Tibial nerve (tissue), 4 donors: ENCODE results near the gene TJAP1. TPM values are rescaled to one million over a fixed set of nuclear protein-coding genes. Genes with fewer than 3 reads are reported as not detected.

Source experiments
- DNase-seq, 2 donors: peaks; one replicate each; pipeline ENCODE4 v3.0.0-alpha.2; 2019; ENCODE audit warnings: low spot score in 2 of 2
- H3K27ac ChIP-seq, 4 donors: fragments of 200-600 bp; sonication (generic) in 3 of 4; one replicate each; pipeline ENCODE4 v1.5.1; 2017 to 2019; ENCODE audit warnings: mild to moderate bottlenecking in 1 of 4
- H3K27me3 ChIP-seq, 2 donors: fragments of 200-600 bp; sonication (generic) in 1 of 2; one replicate each; pipeline versions ENCODE4 v1.5.1 to v1.6.0; 2017 to 2019
- H3K36me3 ChIP-seq, 3 donors: fragments of 200-600 bp; sonication (generic); one replicate each; pipeline ENCODE4 v1.5.1; 2018 to 2019
- H3K4me1 ChIP-seq, 4 donors: fragments of 200-600 bp; sonication (generic) in 3 of 4; one replicate each; pipeline ENCODE4 v1.5.1; 2017 to 2019
- H3K4me3 ChIP-seq, 4 donors: fragments of 200-600 bp; sonication (generic) in 3 of 4; one replicate each; pipeline ENCODE4 v1.5.1; 2017 to 2019; ENCODE audit warnings: mild to moderate bottlenecking in 1 of 4, moderate library complexity in 1 of 4
- H3K9me3 ChIP-seq, 4 donors: fragments of 200-600 bp; sonication (generic) in 3 of 4; one replicate each; pipeline ENCODE4 v1.5.1; 2017 to 2019
- EP300 ChIP-seq, 2 donors: sonication (generic); formaldehyde crosslinking; IDR thresholded peaks; one replicate each; pipeline ENCODE4 v1.6.1; 2017; ENCODE audit warnings: antibody characterized with exemption in 2 of 2, mild to moderate bottlenecking in 1 of 2
- POLR2A ChIP-seq, 2 donors: fragments of 450-650 bp; IDR thresholded peaks; one replicate each; pipeline ENCODE4 v1.6.1; 2017; ENCODE audit warnings: antibody characterized with exemption in 2 of 2, mild to moderate bottlenecking in 2 of 2, moderate library complexity in 2 of 2
- WGBS, 2 donors: methylation state at CpG; one replicate each; pipeline ENCODE4 v1.1.5; 2018; 5-methylcytosine and 5-hydroxymethylcytosine counted together
- total RNA-seq, 4 donors: library from RNA; depleted of rRNA; stranded (reverse); fragments of >200 nt; gene quantifications; one replicate each; pipeline ENCODE4 v1.1.0, GENCODE V29; 2016
- TF ChIP-seq, protein P1 (sequence below), 5 experiments: fragments of 200-600 bp in 3 of 5; fragments of 450-650 bp in 2 of 5; sonication (generic) in 3 of 5; IDR thresholded peaks; one replicate each; pipeline ENCODE4 v1.5.1; 2016 to 2019; ENCODE audit warnings: antibody characterized with exemption in 5 of 5, mild to moderate bottlenecking in 3 of 5, moderate library complexity in 2 of 5

Gene TJAP1
- total RNA-seq, 4 donors from 2014 or later: 30.2 to 43.8 (median 32.3) TPM

DNA sequence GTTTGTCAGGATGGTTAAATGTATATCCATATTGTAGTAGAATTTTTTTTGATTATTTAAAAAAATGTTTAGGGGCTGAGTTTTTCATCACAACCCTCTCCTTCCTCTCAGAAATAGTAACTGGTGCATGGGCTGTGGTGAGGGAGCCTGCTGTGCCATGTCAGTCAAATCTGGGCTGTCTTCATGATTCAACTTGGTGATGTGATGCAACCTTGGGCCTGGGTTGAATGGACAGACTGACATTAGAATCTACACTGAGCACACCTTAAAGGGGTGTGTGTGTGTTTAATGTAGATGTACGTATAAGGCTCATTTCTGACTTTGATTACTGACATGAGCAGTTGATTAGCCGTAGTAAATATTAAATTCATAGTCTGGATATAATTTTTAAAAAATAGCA, 3.7 kb downstream of the TJAP1 start:
- Histone ChIP-seq H3K36me3 (peaks cover 0 to 16% (median 0%) of the 10 kb centered on the region in 3 donors), H3K4me3 (no peak overlapping the region), H3K4me1 (peaks cover 0 to 47% (median 13%) of the 10 kb centered on the region in 4 donors), H3K27ac (no peak overlapping the region), H3K27me3 (no peaks in the 10 kb centered on the region), H3K9me3 (no peaks in the 10 kb centered on the region)
- WGBS, 2 donors: 89% methylated on average over 2 of the region's 2 CpGs
- TF ChIP-seq, protein P1, sequence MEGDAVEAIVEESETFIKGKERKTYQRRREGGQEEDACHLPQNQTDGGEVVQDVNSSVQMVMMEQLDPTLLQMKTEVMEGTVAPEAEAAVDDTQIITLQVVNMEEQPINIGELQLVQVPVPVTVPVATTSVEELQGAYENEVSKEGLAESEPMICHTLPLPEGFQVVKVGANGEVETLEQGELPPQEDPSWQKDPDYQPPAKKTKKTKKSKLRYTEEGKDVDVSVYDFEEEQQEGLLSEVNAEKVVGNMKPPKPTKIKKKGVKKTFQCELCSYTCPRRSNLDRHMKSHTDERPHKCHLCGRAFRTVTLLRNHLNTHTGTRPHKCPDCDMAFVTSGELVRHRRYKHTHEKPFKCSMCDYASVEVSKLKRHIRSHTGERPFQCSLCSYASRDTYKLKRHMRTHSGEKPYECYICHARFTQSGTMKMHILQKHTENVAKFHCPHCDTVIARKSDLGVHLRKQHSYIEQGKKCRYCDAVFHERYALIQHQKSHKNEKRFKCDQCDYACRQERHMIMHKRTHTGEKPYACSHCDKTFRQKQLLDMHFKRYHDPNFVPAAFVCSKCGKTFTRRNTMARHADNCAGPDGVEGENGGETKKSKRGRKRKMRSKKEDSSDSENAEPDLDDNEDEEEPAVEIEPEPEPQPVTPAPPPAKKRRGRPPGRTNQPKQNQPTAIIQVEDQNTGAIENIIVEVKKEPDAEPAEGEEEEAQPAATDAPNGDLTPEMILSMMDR (IDR thresholded peaks at IDR 0.05): no peak
- TF ChIP-seq EP300 (IDR thresholded peaks at IDR 0.05): no peak
- TF ChIP-seq POLR2A (IDR thresholded peaks at IDR 0.05): no peak
- no peak for DNase-seq

DNA sequence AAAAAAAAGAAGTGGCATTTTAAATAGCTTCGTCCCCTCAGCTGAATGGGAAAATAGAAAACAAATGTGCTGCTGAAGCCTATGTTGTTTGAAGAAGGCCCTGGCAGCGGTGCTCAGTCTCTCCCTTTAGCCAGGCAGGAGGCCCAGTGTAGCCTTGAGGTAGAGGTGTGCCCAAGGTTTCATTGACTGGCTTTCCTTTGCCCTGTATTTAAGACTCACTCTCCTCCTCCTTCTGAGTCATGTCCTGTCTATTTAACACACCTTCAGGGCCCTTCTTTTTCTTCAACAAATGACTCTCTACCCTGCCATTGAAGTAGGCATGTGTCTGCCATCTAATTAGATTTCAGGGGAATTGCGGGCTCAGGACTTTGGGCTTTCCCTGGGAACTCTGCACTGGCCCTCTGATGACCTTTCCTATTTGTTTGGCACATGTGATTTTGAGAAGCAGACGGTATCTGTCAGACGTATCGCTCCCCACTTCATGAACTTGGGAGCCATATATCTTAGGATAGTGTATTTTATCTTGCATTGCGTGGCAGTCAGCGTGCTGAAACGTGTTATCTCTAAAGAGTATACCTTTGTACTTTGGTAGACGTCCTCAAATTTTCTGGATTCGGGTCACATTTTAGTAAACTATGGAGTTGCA, 4.3 kb downstream of the TJAP1 start:
- DNase-seq: no peak
- H3K4me1 ChIP-seq: peaks cover 0 to 47% (median 12%) of the 10 kb centered on the region in 4 donors
- H3K9me3 ChIP-seq: no peaks in the 10 kb centered on the region
- peaks cover 0 to 16% (median 0%) of the 10 kb centered on the region in 3 donors for H3K36me3 ChIP-seq
- TF ChIP-seq POLR2A (IDR thresholded peaks at IDR 0.05) (no peak), EP300 (IDR thresholded peaks at IDR 0.05) (no peak)
- TF ChIP-seq, protein P1 (IDR thresholded peaks at IDR 0.05): no peak
- no peak overlapping the region for H3K27ac ChIP-seq
- H3K27me3 ChIP-seq: no peaks in the 10 kb centered on the region
- WGBS, 2 donors: 88% methylated on average over 11 of the region's 11 CpGs
- H3K4me3 ChIP-seq: no peak overlapping the region

DNA sequence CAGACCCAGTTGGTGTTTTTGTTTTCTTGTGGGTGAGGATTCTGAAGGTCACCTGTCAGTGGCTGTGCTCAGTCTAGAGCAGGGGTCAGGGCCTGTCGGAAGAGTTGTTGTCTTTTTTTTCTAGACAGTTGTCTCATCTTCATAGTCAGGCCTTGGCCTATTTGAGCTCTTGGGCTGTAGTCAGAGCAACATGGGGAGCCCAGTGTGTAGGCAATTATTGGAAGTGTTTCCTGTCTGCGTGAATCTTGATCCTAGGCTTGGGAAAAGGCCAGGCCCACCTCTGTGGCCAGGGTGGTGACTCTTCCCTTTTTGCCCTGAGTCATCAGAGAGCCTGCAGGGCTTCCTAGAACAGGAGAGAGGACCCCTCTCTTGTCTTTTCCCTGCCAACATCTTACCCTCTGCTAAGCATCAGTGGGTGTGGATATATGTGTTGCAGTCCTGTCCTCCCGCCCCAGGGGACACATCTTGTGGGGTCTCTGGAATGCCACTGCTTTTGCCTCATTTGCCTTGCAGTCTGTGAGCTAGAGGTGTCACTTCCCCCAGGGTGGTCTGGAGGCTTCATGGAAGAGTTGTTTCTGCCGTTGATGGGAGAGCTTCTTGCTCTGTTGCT, 11.4 kb downstream of the TJAP1 start:
- Histone ChIP-seq H3K4me1 (peaks cover 0 to 23% (median 14%) of the 10 kb centered on the region in 4 donors), H3K36me3 (peaks cover 0 to 6% (median 0%) of the 10 kb centered on the region in 3 donors), H3K27me3 (no peaks in the 10 kb centered on the region), H3K4me3 (no peak overlapping the region), H3K27ac (peak overlapping the region in 3 of 4 donors; percentile 53 to 86 (median 61)), H3K9me3 (no peaks in the 10 kb centered on the region)
- 41 to 45% methylated on average over 4 of the region's 4 CpGs for WGBS, 2 donors
- DNase-seq: no peak
- TF ChIP-seq, protein P1 (IDR thresholded peaks at IDR 0.05): no peak
- TF ChIP-seq EP300 (IDR thresholded peaks at IDR 0.05): no peak
- no peak for TF ChIP-seq POLR2A (IDR thresholded peaks at IDR 0.05)

DNA sequence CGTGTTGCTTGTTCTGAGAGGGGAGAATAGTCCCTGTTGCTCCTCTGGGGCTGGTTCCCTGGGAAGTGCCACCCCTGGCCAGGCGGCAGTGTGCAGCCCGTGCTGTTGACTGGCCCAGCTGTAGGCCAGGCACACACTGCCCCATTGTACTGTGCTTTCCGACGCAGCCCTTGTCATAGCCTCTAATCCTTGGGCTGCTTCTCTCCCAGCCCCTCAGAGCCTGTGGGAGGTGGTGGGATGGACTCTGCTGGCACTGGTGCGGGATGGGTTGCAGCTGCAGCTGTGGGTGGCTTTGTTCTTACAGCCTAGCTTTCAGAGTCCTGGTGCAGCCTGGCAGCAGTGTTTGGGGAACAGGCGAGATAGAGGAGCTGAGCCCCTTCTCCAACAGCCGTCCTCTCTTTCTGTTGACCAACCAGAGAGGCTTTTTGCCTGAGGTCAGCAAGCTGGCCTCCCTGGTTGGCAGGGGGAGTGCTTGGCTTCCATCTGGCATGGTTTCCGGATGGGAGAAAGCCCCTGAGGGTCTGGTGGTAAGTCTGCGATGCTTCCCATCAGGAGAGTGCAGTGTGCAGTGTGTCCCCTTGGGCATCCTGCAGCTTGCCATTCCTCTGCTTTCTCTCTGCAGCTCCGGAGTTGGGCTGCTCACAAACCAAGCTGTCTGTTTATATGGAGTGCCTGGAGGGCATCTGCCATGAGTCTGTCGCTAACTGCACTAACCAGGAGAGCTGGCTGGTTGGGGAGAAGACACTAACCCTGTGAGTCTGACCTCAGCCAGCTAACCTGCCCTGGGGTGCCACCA, 12.1 kb downstream of the TJAP1 start:
- Histone ChIP-seq H3K27ac (peak overlapping the region in 3 of 4 donors; percentile 53 to 86 (median 61)), H3K27me3 (no peaks in the 10 kb centered on the region), H3K4me1 (peaks cover 0 to 23% (median 14%) of the 10 kb centered on the region in 4 donors), H3K36me3 (peaks cover 0 to 6% (median 0%) of the 10 kb centered on the region in 3 donors), H3K9me3 (no peaks in the 10 kb centered on the region), H3K4me3 (no peak overlapping the region)
- TF ChIP-seq POLR2A (IDR thresholded peaks at IDR 0.05): peak in 1 of 2 donors; percentile 43
- TF ChIP-seq, protein P1 (IDR thresholded peaks at IDR 0.05): no peak
- peak in 1 of 2 donors; percentile 76 for TF ChIP-seq EP300 (IDR thresholded peaks at IDR 0.05)
- 46 to 47% methylated on average over 8 to 10 of the region's 12 CpGs for WGBS, 2 donors
- DNase-seq: no peak
